Measurements from ENCODE around the gene AOPEP. TPM values are rescaled to one million over a fixed set of nuclear protein-coding genes. Genes with fewer than 3 reads are reported as not detected.

The AOPEP gene
- total and polyA plus RNA-seq, 2 of the 13 experiments (the other 11 are each of a cell fraction or from before 2014, with no cell fraction given), result 22.2 to 41.6 TPM

- TF ChIP-seq KDM5B (CRISPR knock-in tag; IDR thresholded peaks at IDR 0.05; ENCODE audit: borderline replicate concordance) (no peak), ZNF460 (CRISPR knock-in tag; IDR thresholded peaks at IDR 0.05; ENCODE audit: borderline replicate concordance) (no peak; the same call in 1 of the 2 replicates), E2F5 (CRISPR knock-in tag; conservative IDR thresholded peaks at IDR 0.05) (no peak), HMG20B (CRISPR knock-in tag; conservative IDR thresholded peaks at IDR 0.05) (peak; percentile 77; the same call in 1 of the 2 replicates), TRAFD1 (CRISPR knock-in tag; IDR thresholded peaks at IDR 0.05; ENCODE audit: borderline replicate concordance) (no peak), MBNL3 (CRISPR knock-in tag; conservative IDR thresholded peaks at IDR 0.05) (no peak), CENPT (CRISPR knock-in tag; IDR thresholded peaks at IDR 0.05; ENCODE audit: low read depth) (no peak), KMT2A (CRISPR knock-in tag; IDR thresholded peaks at IDR 0.05) (peak; percentile 56; the same call in 1 of the 2 replicates), HMGXB4 (CRISPR knock-in tag; IDR thresholded peaks at IDR 0.05; ENCODE audit: borderline replicate concordance in 1 of 2, low read depth in 1 of 2) (0 out of 4 replicates have a peak, but pooled peaks have one; percentile 27 to 34), ZNF329 (CRISPR knock-in tag; IDR thresholded peaks at IDR 0.05; ENCODE audit: low read depth) (no peak), EEA1 (CRISPR knock-in tag; IDR thresholded peaks at IDR 0.05; ENCODE audit: borderline replicate concordance) (no peak), TERF1 (CRISPR knock-in tag; IDR thresholded peaks at IDR 0.05) (no peak), KLF9 (CRISPR knock-in tag; IDR thresholded peaks at IDR 0.05; ENCODE audit: low read depth) (no peak), TCF7L2 (IDR thresholded peaks at IDR 0.05; ENCODE audit: low read depth, low read length) (peak; percentile 86; the same call in 1 of the 2 replicates), ZFP36 (IDR thresholded peaks at IDR 0.05; ENCODE audit: borderline replicate concordance, low read depth, low read length, partially characterized antibody) (no peak), ZNF550 (CRISPR knock-in tag; IDR thresholded peaks at IDR 0.05; ENCODE audit: borderline replicate concordance) (no peak)
- TF ChIP-seq, protein P1, sequence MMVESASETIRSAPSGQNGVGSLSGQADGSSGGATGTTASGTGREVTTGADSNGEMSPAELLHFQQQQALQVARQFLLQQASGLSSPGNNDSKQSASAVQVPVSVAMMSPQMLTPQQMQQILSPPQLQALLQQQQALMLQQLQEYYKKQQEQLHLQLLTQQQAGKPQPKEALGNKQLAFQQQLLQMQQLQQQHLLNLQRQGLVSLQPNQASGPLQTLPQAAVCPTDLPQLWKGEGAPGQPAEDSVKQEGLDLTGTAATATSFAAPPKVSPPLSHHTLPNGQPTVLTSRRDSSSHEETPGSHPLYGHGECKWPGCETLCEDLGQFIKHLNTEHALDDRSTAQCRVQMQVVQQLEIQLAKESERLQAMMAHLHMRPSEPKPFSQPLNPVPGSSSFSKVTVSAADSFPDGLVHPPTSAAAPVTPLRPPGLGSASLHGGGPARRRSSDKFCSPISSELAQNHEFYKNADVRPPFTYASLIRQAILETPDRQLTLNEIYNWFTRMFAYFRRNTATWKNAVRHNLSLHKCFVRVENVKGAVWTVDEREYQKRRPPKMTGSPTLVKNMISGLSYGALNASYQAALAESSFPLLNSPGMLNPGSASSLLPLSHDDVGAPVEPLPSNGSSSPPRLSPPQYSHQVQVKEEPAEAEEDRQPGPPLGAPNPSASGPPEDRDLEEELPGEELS (CRISPR knock-in tag; IDR thresholded peaks at IDR 0.05), result peak; percentile 93
- TF ChIP-seq, protein P2, sequence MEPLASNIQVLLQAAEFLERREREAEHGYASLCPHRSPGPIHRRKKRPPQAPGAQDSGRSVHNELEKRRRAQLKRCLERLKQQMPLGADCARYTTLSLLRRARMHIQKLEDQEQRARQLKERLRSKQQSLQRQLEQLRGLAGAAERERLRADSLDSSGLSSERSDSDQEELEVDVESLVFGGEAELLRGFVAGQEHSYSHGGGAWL (CRISPR knock-in tag; IDR thresholded peaks at IDR 0.05), result no peak; the same call in 1 of the 2 replicates
- TF ChIP-seq, protein P3, sequence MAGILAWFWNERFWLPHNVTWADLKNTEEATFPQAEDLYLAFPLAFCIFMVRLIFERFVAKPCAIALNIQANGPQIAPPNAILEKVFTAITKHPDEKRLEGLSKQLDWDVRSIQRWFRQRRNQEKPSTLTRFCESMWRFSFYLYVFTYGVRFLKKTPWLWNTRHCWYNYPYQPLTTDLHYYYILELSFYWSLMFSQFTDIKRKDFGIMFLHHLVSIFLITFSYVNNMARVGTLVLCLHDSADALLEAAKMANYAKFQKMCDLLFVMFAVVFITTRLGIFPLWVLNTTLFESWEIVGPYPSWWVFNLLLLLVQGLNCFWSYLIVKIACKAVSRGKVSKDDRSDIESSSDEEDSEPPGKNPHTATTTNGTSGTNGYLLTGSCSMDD (CRISPR knock-in tag; IDR thresholded peaks at IDR 0.05), result no peak
These were observed 305.4 kb downstream of the AOPEP start (continued) for GRCh38 chr9:95031711-95032461.
